ENCODE measurements around the gene CES3. TPM values are rescaled to one million over a fixed set of nuclear protein-coding genes. Genes with fewer than 3 reads are reported as not detected.

CES3 gene
- total and polyA plus RNA-seq, 2 donors (not counting 3 experiments of a cell fraction or from before 2014, with no cell fraction given): 0.10 TPM; not detected in 1

DNA sequence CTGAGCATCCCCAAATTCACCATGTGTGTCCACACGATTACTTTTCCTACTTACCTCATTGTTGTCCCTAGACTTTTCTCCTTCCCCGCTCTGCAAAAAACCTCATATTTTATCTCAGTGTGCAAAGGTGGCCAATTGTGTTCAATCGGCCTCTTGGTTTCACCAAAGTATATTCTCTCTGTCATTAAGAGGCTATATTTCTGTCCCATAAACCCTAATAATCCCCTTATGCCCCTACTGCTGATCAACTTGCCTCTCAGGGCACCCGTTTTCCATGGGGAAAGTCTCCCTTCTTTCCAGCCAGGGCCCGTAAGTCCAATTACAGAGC lies 14.1 kb upstream of the CES3 start:
- BruUV-seq (replicated peaks): no TSS peak
- DNase-seq (ENCODE audit: low read depth, low spot score) (no peak), FAIRE-seq (no peak)
- Histone ChIP-seq H3K4me3 (replicated peaks in 1 of 3; ENCODE audit: insufficient read depth in 1 of 3, low read depth in 1 of 3, low read length in 3 of 3) (no peak overlapping the region), H3K9me3 (replicated peaks; ENCODE audit: control insufficient read depth, insufficient read depth, low read length) (no peaks in the 10 kb centered on the region), H3K4me1 (ENCODE audit: control insufficient read depth, extremely low read depth, insufficient read depth, low read length) (peaks cover 12% of the 10 kb centered on the region), H3K9me1 (replicated peaks; ENCODE audit: control insufficient read depth, extremely low read depth, insufficient read depth, low read length) (no peaks in the 10 kb centered on the region), H4K20me1 (replicated peaks; ENCODE audit: control insufficient read depth, extremely low read depth, insufficient read depth, low read length) (no peaks in the 10 kb centered on the region), H3K27ac (ENCODE audit: insufficient read depth, low read depth, low read length) (no peak overlapping the region), H2AFZ (ENCODE audit: low read depth, low read length) (no peak overlapping the region), H3K9ac (replicated peaks; ENCODE audit: extremely low read depth, insufficient read depth, low read length) (no peak overlapping the region), H3K79me2 (ENCODE audit: control insufficient read depth, insufficient read depth, low read length) (no peaks in the 10 kb centered on the region), H3K27me3 (ENCODE audit: control insufficient read depth in 2 of 2, insufficient read depth in 2 of 2, low read length in 2 of 2) (peaks cover 4 to 10% of the 10 kb centered on the region in 2 experiments), H3K36me3 (ENCODE audit: control insufficient read depth in 2 of 2, extremely low read depth in 1 of 2, insufficient read depth in 2 of 2, low read length in 2 of 2) (peaks cover 0 to 15% of the 10 kb centered on the region in 2 experiments), H3K4me2 (ENCODE audit: insufficient read depth, low read length) (no peak overlapping the region)
- CTCF ChIA-PET: interaction anchor here (0.9 to 3.4 kb wide), 8 partner anchors 10 to 239 kb away, joined by 3 to 18 read pairs (median 4); partner anchors contain the start of gene CES3
- dilution Hi-C loops (cut with MboI; ENCODE audit: extremely low pct_ligation_motif_present, low sequenced_read_pairs): no loop called here
- POLR2A ChIA-PET: no interaction called here
- TF ChIP-seq MYC (IDR thresholded peaks at IDR 0.05; ENCODE audit: low read depth, low read length) (no peak), POLR2A (IDR thresholded peaks at IDR 0.05; ENCODE audit: low read depth, low read length) (no peak), GATA2 (IDR thresholded peaks at IDR 0.05; ENCODE audit: insufficient read depth, insufficient read length, low read depth, low read length) (no peak), FOS (IDR thresholded peaks at IDR 0.05; ENCODE audit: borderline replicate concordance, insufficient read depth, low read length) (no peak), POLR2AphosphoS5 (IDR thresholded peaks at IDR 0.05; ENCODE audit: insufficient read depth, low read depth, low read length) (no peak), JUN (IDR thresholded peaks at IDR 0.05; ENCODE audit: borderline replicate concordance, insufficient read depth, insufficient read length, low read depth) (no peak), EZH2 (IDR thresholded peaks at IDR 0.05; ENCODE audit: borderline replicate concordance, low read depth, low read length, severe bottlenecking) (no peak)
- TF ChIP-seq, protein P1, sequence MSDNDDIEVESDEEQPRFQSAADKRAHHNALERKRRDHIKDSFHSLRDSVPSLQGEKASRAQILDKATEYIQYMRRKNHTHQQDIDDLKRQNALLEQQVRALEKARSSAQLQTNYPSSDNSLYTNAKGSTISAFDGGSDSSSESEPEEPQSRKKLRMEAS (IDR thresholded peaks at IDR 0.05; ENCODE audit: insufficient read depth, insufficient read length): no peak
- TF ChIP-seq, protein P2, sequence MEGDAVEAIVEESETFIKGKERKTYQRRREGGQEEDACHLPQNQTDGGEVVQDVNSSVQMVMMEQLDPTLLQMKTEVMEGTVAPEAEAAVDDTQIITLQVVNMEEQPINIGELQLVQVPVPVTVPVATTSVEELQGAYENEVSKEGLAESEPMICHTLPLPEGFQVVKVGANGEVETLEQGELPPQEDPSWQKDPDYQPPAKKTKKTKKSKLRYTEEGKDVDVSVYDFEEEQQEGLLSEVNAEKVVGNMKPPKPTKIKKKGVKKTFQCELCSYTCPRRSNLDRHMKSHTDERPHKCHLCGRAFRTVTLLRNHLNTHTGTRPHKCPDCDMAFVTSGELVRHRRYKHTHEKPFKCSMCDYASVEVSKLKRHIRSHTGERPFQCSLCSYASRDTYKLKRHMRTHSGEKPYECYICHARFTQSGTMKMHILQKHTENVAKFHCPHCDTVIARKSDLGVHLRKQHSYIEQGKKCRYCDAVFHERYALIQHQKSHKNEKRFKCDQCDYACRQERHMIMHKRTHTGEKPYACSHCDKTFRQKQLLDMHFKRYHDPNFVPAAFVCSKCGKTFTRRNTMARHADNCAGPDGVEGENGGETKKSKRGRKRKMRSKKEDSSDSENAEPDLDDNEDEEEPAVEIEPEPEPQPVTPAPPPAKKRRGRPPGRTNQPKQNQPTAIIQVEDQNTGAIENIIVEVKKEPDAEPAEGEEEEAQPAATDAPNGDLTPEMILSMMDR (IDR thresholded peaks at IDR 0.05; ENCODE audit: extremely low read depth in 1 of 2, insufficient read depth in 1 of 2, low read depth in 1 of 2, low read length in 2 of 2): no peak
- intact Hi-C loops (cut with micrococcal nuclease): loop anchor here (1.0 kb wide), 2 partner anchors 52 to 518 kb away; no protein-coding TSS in a partner anchor

Measured in endothelial cell of umbilical vein (primary cell).